GM12878 (cell line): ENCODE data around the gene RBM12. TPM values are rescaled to one million over a fixed set of nuclear protein-coding genes. Genes with fewer than 3 reads are reported as not detected.

ENCODE experiments used
- ATAC-seq: fragments of 200-7000 bp; cut with Tn5 transposase; 3 replicates; pipeline ENCODE4 v1.9.1; 2020; ENCODE audit warnings: mild to moderate bottlenecking, moderate library complexity
- BruUV-seq: library from RNA; stranded (reverse); fragments of 400-500 nt; replicated peaks from 2 replicates; lab custom pipeline; 2021; lab: Mats Ljungman, UMichigan
- CTCF ChIA-PET: fragments of 300-600 bp; sonication (Branson Sonifier 250); formaldehyde crosslinking; extraction: SDS; loops from one replicate; lab custom pipeline; 2021; ENCODE audit warnings: inconsistent platforms; lab: Yijun Ruan, JAX
- POLR2A ChIA-PET: fragments of 350-600 bp; formaldehyde crosslinking; extraction: SDS; loops from one replicate; lab custom pipeline; 2021; ENCODE audit warnings: inconsistent platforms; lab: Charles Lee
- RAD21 ChIA-PET: fragments of 300-600 bp; sonication (Branson Sonifier 250); formaldehyde crosslinking; loops from one replicate; lab custom pipeline; 2023; ENCODE audit warnings: antibody characterized with exemption; ENCODE audit not compliant: unreplicated experiment; lab: Charles Lee
- SMC1A ChIA-PET: fragments of 300-600 bp; sonication (Branson Sonifier 250); formaldehyde crosslinking; loops from one replicate; lab custom pipeline; 2023; ENCODE audit not compliant: unreplicated experiment, uncharacterized antibody; lab: Charles Lee
- DNase-seq: peaks from one replicate; pipeline ENCODE4 v3.0.0-alpha.2; 2011; ENCODE audit warnings: low read depth, low spot score
- FAIRE-seq: peaks from 3 replicates; lab custom pipeline; 2011; peaks lifted over from hg19 to GRCh38; lab: Jason Lieb, UNC
- H2AFZ ChIP-seq: 2 replicates; pipeline ENCODE4 v1.6.0; 2011; ENCODE audit warnings: low read depth, low read length, control low read depth; ENCODE audit not compliant: control insufficient read depth
- H3K27ac ChIP-seq: 2 replicates; pipeline ENCODE4 v1.5.1; 2011; ENCODE audit warnings: control low read depth; ENCODE audit not compliant: control insufficient read depth, insufficient read depth
- H3K27me3 ChIP-seq, 2 experiments: replicated peaks in 1 of 2; 2 replicates each; pipeline versions ENCODE4 v1.6.0 to v1.6.1; 2011; ENCODE audit warnings: low read length in 1 of 2; ENCODE audit not compliant: control insufficient read depth in 2 of 2, insufficient read depth in 2 of 2
- H3K36me3 ChIP-seq, 2 experiments: 2 replicates each; pipeline ENCODE4 v1.5.1; 2011; ENCODE audit warnings: low read length in 1 of 2; ENCODE audit not compliant: control insufficient read depth in 2 of 2, insufficient read depth in 2 of 2
- H3K4me1 ChIP-seq: 2 replicates; pipeline ENCODE4 v1.6.1; 2011; ENCODE audit warnings: mild to moderate bottlenecking, low read length, moderate library complexity, mixed read lengths; ENCODE audit not compliant: control insufficient read depth, insufficient read depth
- H3K4me2 ChIP-seq: 2 replicates; pipeline ENCODE4 v1.6.0; 2011; ENCODE audit warnings: control low read depth; ENCODE audit not compliant: control insufficient read depth, insufficient read depth
- H3K4me3 ChIP-seq: fragments of 200-600 bp; sonication (generic); 2 replicates; pipeline ENCODE4 v1.5.1; 2016
- H3K79me2 ChIP-seq: 2 replicates; pipeline ENCODE4 v1.6.0; 2011; ENCODE audit warnings: low read length; ENCODE audit not compliant: control insufficient read depth, insufficient read depth
- H3K9ac ChIP-seq: 2 replicates; pipeline ENCODE4 v1.8.0; 2011; ENCODE audit warnings: low read length, control low read depth, mixed read lengths; ENCODE audit not compliant: control insufficient read depth, insufficient read depth
- H3K9me3 ChIP-seq: replicated peaks from 3 replicates; pipeline ENCODE4 v1.5.1; 2011; ENCODE audit warnings: mild to moderate bottlenecking, low read length; ENCODE audit not compliant: control insufficient read depth, insufficient read depth
- H4K20me1 ChIP-seq: 2 replicates; pipeline ENCODE4 v1.6.0; 2011; ENCODE audit not compliant: control insufficient read depth, insufficient read depth
- BACH1 ChIP-seq: fragments of 450-650 bp; IDR thresholded peaks from 2 replicates; pipeline ENCODE4 v1.6.1; 2017; ENCODE audit warnings: mild to moderate bottlenecking, borderline replicate concordance
- ESRRA ChIP-seq: IDR thresholded peaks from 2 replicates; pipeline ENCODE4 v1.6.1; 2012; ENCODE audit warnings: mild to moderate bottlenecking, low read length, improper control_type of control experiment
- HDGF ChIP-seq: fragments of 450-650 bp; IDR thresholded peaks from 2 replicates; pipeline ENCODE4 v1.6.1; 2016; ENCODE audit warnings: antibody characterized with exemption
- MTA3 ChIP-seq: IDR thresholded peaks from 2 replicates; pipeline ENCODE4 v1.6.1; 2012; ENCODE audit warnings: low read length, inconsistent platforms, borderline replicate concordance
- MYB ChIP-seq: fragments of 150-350 bp; IDR thresholded peaks from 2 replicates; pipeline ENCODE4 v1.6.1; 2014; ENCODE audit warnings: mild to moderate bottlenecking, low read depth, low read length, borderline replicate concordance
- WGBS: methylation state at CpG from one replicate; pipeline ENCODE4 v1.1.6; 2016; ENCODE audit warnings: low lambda C conversion rate; ENCODE audit not compliant: insufficient replicate concordance, insufficient coverage; ENCODE audit errors: missing lambda C conversion rate; 5-methylcytosine and 5-hydroxymethylcytosine counted together
- in situ Hi-C: fragments of 300-500 bp; cut with MboI; formaldehyde crosslinking; loops from 9 replicates; pipeline ENCODE4 v1.14.3; 2018; ENCODE audit warnings: mixed read lengths
- intact Hi-C: fragments of 100-400 bp; cut with micrococcal nuclease; formaldehyde crosslinking; loops from one replicate; pipeline ENCODE4 v1.14.2; 2022; ENCODE audit not compliant: unreplicated experiment
- polyA plus RNA-seq, 11 experiments: library from polyadenylated mRNA; depleted of rRNA in 4 of 11; unstranded in 6 of 11; stranded (reverse) in 5 of 11; fragments of >200 nt; fragmentation: Nextera tagmentation in 4 of 11; fragmentation: Illumina TruSeq in 1 of 11; extraction: Ambion mirVana in 4 of 11; extraction: Trizol in 1 of 11; gene quantifications; 1 replicate in 1 of 11; 2 replicates in 10 of 11; pipeline versions ENCODE4 v1.2.1 to v1.2.3, GENCODE V29; 2011 to 2016; ENCODE audit warnings: inconsistent platforms in 2 of 11, missing spikeins in 2 of 11, low read depth in 1 of 11
- total RNA-seq, 4 experiments: library from RNA; depleted of rRNA in 3 of 4; stranded (reverse); fragments of >200 nt in 3 of 4; fragmentation: Illumina TruSeq in 1 of 4; extraction: Trizol in 1 of 4; gene quantifications; 2 replicates each; pipeline versions ENCODE4 v1.2.1 to v1.2.3, GENCODE V29; 2013 to 2021
- TF ChIP-seq, protein P1 (sequence below): IDR thresholded peaks from 2 replicates; pipeline ENCODE4 v1.6.1; 2012; ENCODE audit warnings: low read depth, low read length, improper control_type of control experiment

The RBM12 gene
- total and polyA plus RNA-seq, 10 of the 15 experiments (the other 5 are each of a cell fraction or from before 2014, with no cell fraction given), result 4.7 to 153 (median 58.5) TPM

DNA sequence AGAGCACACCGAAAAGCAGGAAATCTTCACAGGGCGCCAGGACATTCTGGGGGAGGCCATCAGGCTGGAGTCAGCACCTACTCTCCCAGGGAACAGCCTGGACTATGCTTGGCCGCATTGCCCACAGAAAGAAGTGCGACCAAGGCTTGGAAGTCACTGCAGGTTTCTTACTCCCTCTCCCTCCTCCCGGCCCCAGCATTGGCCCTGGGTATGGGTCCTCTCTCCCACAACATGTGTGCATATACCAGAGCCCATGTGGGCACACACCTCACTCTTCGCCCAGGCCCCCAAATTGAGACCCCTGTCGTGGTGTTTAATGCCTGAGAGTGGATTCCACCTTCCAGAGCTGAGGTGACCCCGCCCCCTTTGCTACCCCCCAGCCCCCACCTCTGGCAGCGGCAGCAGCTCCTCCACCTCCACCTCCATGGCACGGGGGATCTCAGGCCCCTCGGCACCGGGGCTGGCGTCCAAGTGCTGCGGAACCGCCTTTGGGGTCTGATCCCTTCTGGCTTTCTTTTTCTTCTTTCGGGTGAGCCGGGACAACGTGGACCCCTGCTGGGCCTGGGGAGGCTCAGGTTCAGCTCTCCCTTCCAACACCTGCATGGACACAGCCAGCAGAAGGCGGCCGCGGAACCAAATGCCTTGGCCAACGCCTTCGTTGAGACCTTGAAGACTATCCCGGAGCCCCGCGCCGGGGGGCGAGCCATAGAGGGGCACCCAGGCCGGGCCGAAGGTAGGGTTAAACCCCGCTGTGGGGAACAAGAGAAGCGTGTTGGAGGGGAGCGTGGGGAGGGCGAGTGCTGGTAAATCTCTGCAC is 64.3 kb downstream of the RBM12 start:
- DNase-seq (no peak), ATAC-seq (no peak), FAIRE-seq (no peak)
- H3K9ac ChIP-seq, result no peak overlapping the region
- WGBS, result 40% methylated on average over 34 of the region's 34 CpGs
- peaks cover 7% of the 10 kb centered on the region for H3K4me1 ChIP-seq
- in situ Hi-C loops (no loop called here), intact Hi-C loops (loop anchor here (5.0 kb wide), 1 partner anchor 97 kb away; the partner anchor contains the start of genes NFS1 and ROMO1)
- no peaks in the 10 kb centered on the region for H4K20me1 ChIP-seq
- no peak overlapping the region for H3K27ac ChIP-seq
- H3K27me3 ChIP-seq, result peaks cover 9 to 11% of the 10 kb centered on the region in 2 experiments; a peak in 3 of 4 replicates
- H3K79me2 ChIP-seq, result no peaks in the 10 kb centered on the region
- no peak overlapping the region for H2AFZ ChIP-seq
- SMC1A ChIA-PET, result interaction anchor here (1.1 kb wide), 1 partner anchor 172 kb away, joined by 3 read pairs; no protein-coding TSS in a partner anchor
- H3K36me3 ChIP-seq, result no peaks in the 10 kb centered on the region
- RAD21 ChIA-PET, result interaction anchor here (0.6 to 1.5 kb wide), 7 partner anchors 11 to 353 kb away, joined by 3 to 11 read pairs (median 4); partner anchors contain the start of gene SPAG4
- CTCF ChIA-PET, result interaction anchor here (0.7 to 1.5 kb wide), 8 partner anchors 16 to 354 kb away, joined by 3 to 12 read pairs (median 3); partner anchors contain the start of genes SCAND1 and SPAG4
- H3K4me3 ChIP-seq, result peak overlapping the region; percentile 57; the same call in 1 of the 2 replicates
- BruUV-seq, result no TSS peak
- peak overlapping the region; percentile 87 for H3K4me2 ChIP-seq
- no peak for TF ChIP-seq MYB
- no peak for TF ChIP-seq HDGF
- TF ChIP-seq, protein P1, sequence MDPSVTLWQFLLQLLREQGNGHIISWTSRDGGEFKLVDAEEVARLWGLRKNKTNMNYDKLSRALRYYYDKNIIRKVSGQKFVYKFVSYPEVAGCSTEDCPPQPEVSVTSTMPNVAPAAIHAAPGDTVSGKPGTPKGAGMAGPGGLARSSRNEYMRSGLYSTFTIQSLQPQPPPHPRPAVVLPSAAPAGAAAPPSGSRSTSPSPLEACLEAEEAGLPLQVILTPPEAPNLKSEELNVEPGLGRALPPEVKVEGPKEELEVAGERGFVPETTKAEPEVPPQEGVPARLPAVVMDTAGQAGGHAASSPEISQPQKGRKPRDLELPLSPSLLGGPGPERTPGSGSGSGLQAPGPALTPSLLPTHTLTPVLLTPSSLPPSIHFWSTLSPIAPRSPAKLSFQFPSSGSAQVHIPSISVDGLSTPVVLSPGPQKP, result no peak
- TF ChIP-seq ESRRA, result no peak
- TF ChIP-seq BACH1, result no peak
- no peak for TF ChIP-seq MTA3
- H3K9me3 ChIP-seq, result no peaks in the 10 kb centered on the region
- POLR2A ChIA-PET, result interaction anchor here (0.6 kb wide), 1 partner anchor 1196 kb away, joined by 3 read pairs; no protein-coding TSS in a partner anchor
